GM12878 (cell line): ENCODE measurements around the gene GGCX. TPM values are rescaled to one million over a fixed set of nuclear protein-coding genes. Genes with fewer than 3 reads are reported as not detected.

ENCODE experiments used
- ATAC-seq: fragments of 200-7000 bp; cut with Tn5 transposase; 3 replicates; pipeline ENCODE4 v1.9.1; 2020; ENCODE audit warnings: mild to moderate bottlenecking, moderate library complexity
- BruUV-seq: library from RNA; stranded (reverse); fragments of 400-500 nt; replicated peaks from 2 replicates; lab custom pipeline; 2021; lab: Mats Ljungman, UMichigan
- CTCF ChIA-PET: fragments of 300-600 bp; sonication (Branson Sonifier 250); formaldehyde crosslinking; extraction: SDS; loops from one replicate; lab custom pipeline; 2021; ENCODE audit warnings: inconsistent platforms; lab: Yijun Ruan, JAX
- POLR2A ChIA-PET: fragments of 350-600 bp; formaldehyde crosslinking; extraction: SDS; loops from one replicate; lab custom pipeline; 2021; ENCODE audit warnings: inconsistent platforms; lab: Charles Lee
- RAD21 ChIA-PET: fragments of 300-600 bp; sonication (Branson Sonifier 250); formaldehyde crosslinking; loops from one replicate; lab custom pipeline; 2023; ENCODE audit warnings: antibody characterized with exemption; ENCODE audit not compliant: unreplicated experiment; lab: Charles Lee
- SMC1A ChIA-PET: fragments of 300-600 bp; sonication (Branson Sonifier 250); formaldehyde crosslinking; loops from one replicate; lab custom pipeline; 2023; ENCODE audit not compliant: unreplicated experiment, uncharacterized antibody; lab: Charles Lee
- DNase-seq: peaks from one replicate; pipeline ENCODE4 v3.0.0-alpha.2; 2011; ENCODE audit warnings: low read depth, low spot score
- FAIRE-seq: peaks from 3 replicates; lab custom pipeline; 2011; peaks lifted over from hg19 to GRCh38; lab: Jason Lieb, UNC
- H2AFZ ChIP-seq: 2 replicates; pipeline ENCODE4 v1.6.0; 2011; ENCODE audit warnings: low read depth, low read length, control low read depth; ENCODE audit not compliant: control insufficient read depth
- H3K27ac ChIP-seq: 2 replicates; pipeline ENCODE4 v1.5.1; 2011; ENCODE audit warnings: control low read depth; ENCODE audit not compliant: control insufficient read depth, insufficient read depth
- H3K27me3 ChIP-seq, 2 experiments: replicated peaks in 1 of 2; 2 replicates each; pipeline versions ENCODE4 v1.6.0 to v1.6.1; 2011; ENCODE audit warnings: low read length in 1 of 2; ENCODE audit not compliant: control insufficient read depth in 2 of 2, insufficient read depth in 2 of 2
- H3K36me3 ChIP-seq, 2 experiments: 2 replicates each; pipeline ENCODE4 v1.5.1; 2011; ENCODE audit warnings: low read length in 1 of 2; ENCODE audit not compliant: control insufficient read depth in 2 of 2, insufficient read depth in 2 of 2
- H3K4me1 ChIP-seq: 2 replicates; pipeline ENCODE4 v1.6.1; 2011; ENCODE audit warnings: mild to moderate bottlenecking, low read length, moderate library complexity, mixed read lengths; ENCODE audit not compliant: control insufficient read depth, insufficient read depth
- H3K4me2 ChIP-seq: 2 replicates; pipeline ENCODE4 v1.6.0; 2011; ENCODE audit warnings: control low read depth; ENCODE audit not compliant: control insufficient read depth, insufficient read depth
- H3K4me3 ChIP-seq: fragments of 200-600 bp; sonication (generic); 2 replicates; pipeline ENCODE4 v1.5.1; 2016
- H3K79me2 ChIP-seq: 2 replicates; pipeline ENCODE4 v1.6.0; 2011; ENCODE audit warnings: low read length; ENCODE audit not compliant: control insufficient read depth, insufficient read depth
- H3K9ac ChIP-seq: 2 replicates; pipeline ENCODE4 v1.8.0; 2011; ENCODE audit warnings: low read length, control low read depth, mixed read lengths; ENCODE audit not compliant: control insufficient read depth, insufficient read depth
- H3K9me3 ChIP-seq: replicated peaks from 3 replicates; pipeline ENCODE4 v1.5.1; 2011; ENCODE audit warnings: mild to moderate bottlenecking, low read length; ENCODE audit not compliant: control insufficient read depth, insufficient read depth
- H4K20me1 ChIP-seq: 2 replicates; pipeline ENCODE4 v1.6.0; 2011; ENCODE audit not compliant: control insufficient read depth, insufficient read depth
- MEF2A ChIP-seq: IDR thresholded peaks from 2 replicates; pipeline ENCODE4 v1.6.1; 2011; ENCODE audit warnings: low read depth, mild to moderate bottlenecking, low read length, moderate library complexity; ENCODE audit not compliant: insufficient read depth
- NKRF ChIP-seq: fragments of 450-650 bp; conservative IDR thresholded peaks from 2 replicates; pipeline ENCODE4 v1.6.1; 2017; ENCODE audit warnings: mild to moderate bottlenecking, moderate library complexity
- SMC3 ChIP-seq: IDR thresholded peaks from 2 replicates; pipeline ENCODE4 v1.6.1; 2011; ENCODE audit warnings: low read length, improper control_type of control experiment, borderline replicate concordance
- SPI1 ChIP-seq: IDR thresholded peaks from 2 replicates; pipeline ENCODE4 v1.6.1; 2011; ENCODE audit warnings: low read depth, mild to moderate bottlenecking, low read length, moderate library complexity, borderline replicate concordance; ENCODE audit not compliant: insufficient read depth
- SRF ChIP-seq, 2 experiments: IDR thresholded peaks; 2 replicates each; pipeline ENCODE4 v1.6.1; 2011; ENCODE audit warnings: low read depth in 2 of 2, low read length in 2 of 2, mild to moderate bottlenecking in 1 of 2, moderate library complexity in 1 of 2
- TARDBP ChIP-seq: IDR thresholded peaks from 2 replicates; pipeline ENCODE4 v1.6.1; 2016; ENCODE audit warnings: borderline replicate concordance
- ZNF592 ChIP-seq: fragments of 450-650 bp; IDR thresholded peaks from 2 replicates; pipeline ENCODE4 v1.6.1; 2017; ENCODE audit warnings: mild to moderate bottlenecking, moderate library complexity
- WGBS: methylation state at CpG from one replicate; pipeline ENCODE4 v1.1.6; 2016; ENCODE audit warnings: low lambda C conversion rate; ENCODE audit not compliant: insufficient replicate concordance, insufficient coverage; ENCODE audit errors: missing lambda C conversion rate; 5-methylcytosine and 5-hydroxymethylcytosine counted together
- in situ Hi-C: fragments of 300-500 bp; cut with MboI; formaldehyde crosslinking; loops from 9 replicates; pipeline ENCODE4 v1.14.3; 2018; ENCODE audit warnings: mixed read lengths
- intact Hi-C: fragments of 100-400 bp; cut with micrococcal nuclease; formaldehyde crosslinking; loops from one replicate; pipeline ENCODE4 v1.14.2; 2022; ENCODE audit not compliant: unreplicated experiment
- polyA plus RNA-seq, 11 experiments: library from polyadenylated mRNA; depleted of rRNA in 4 of 11; unstranded in 6 of 11; stranded (reverse) in 5 of 11; fragments of >200 nt; fragmentation: Nextera tagmentation in 4 of 11; fragmentation: Illumina TruSeq in 1 of 11; extraction: Ambion mirVana in 4 of 11; extraction: Trizol in 1 of 11; gene quantifications; 1 replicate in 1 of 11; 2 replicates in 10 of 11; pipeline versions ENCODE4 v1.2.1 to v1.2.3, GENCODE V29; 2011 to 2016; ENCODE audit warnings: inconsistent platforms in 2 of 11, missing spikeins in 2 of 11, low read depth in 1 of 11
- total RNA-seq, 4 experiments: library from RNA; depleted of rRNA in 3 of 4; stranded (reverse); fragments of >200 nt in 3 of 4; fragmentation: Illumina TruSeq in 1 of 4; extraction: Trizol in 1 of 4; gene quantifications; 2 replicates each; pipeline versions ENCODE4 v1.2.1 to v1.2.3, GENCODE V29; 2013 to 2021

GGCX gene
- total and polyA plus RNA-seq, 10 of the 15 experiments (the other 5 are each of a cell fraction or from before 2014, with no cell fraction given), result 18.1 to 52.7 (median 25.0) TPM

DNA sequence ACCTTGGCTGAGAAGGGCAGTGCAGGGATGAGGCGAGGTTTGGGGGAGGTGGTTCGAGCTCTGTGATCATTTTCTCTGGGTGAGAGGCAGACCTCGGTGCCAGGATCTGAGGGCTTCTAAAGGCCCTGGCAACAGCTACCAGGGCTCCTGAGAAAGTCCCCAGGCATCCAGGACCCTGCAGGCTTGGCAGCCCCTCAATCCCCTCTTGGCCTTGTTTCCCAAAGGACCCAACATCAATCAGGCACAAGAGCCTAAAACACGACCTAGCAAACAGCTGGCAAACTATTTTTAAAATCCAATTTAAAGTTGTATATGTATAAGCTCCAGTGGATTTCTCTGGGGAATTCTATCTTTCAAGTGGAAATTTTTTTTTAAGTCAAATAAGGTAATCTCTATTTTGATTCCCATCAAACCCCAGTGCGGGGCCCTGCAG is 37.4 kb downstream of the GGCX start:
- Histone ChIP-seq H3K36me3 (no peaks in the 10 kb centered on the region), H3K27me3 (no peaks in the 10 kb centered on the region), H2AFZ (no peak overlapping the region), H3K4me3 (no peak overlapping the region), H3K4me2 (no peak overlapping the region), H3K4me1 (no peaks in the 10 kb centered on the region; the same call in 1 of the 2 replicates), H4K20me1 (no peaks in the 10 kb centered on the region), H3K79me2 (no peaks in the 10 kb centered on the region), H3K9ac (no peak overlapping the region), H3K27ac (no peak overlapping the region), H3K9me3 (no peaks in the 10 kb centered on the region)
- RAD21 ChIA-PET, result interaction anchor here (1.0 kb wide), 1 partner anchor 28 kb away, joined by 3 read pairs; no protein-coding TSS in a partner anchor
- CTCF ChIA-PET, result interaction anchor here (0.9 to 1.0 kb wide), 3 partner anchors 27 to 113 kb away, joined by 3 to 4 read pairs (median 3); no protein-coding TSS in a partner anchor
- ATAC-seq (no peak), FAIRE-seq (no peak), DNase-seq (no peak)
- TF ChIP-seq ZNF592, result no peak
- no peak for TF ChIP-seq MEF2A
- no peak for TF ChIP-seq SRF (IDR thresholded peaks at IDR 0.05; ENCODE audit: low read depth in 2 of 2, low read length in 2 of 2)
- TF ChIP-seq NKRF, result no peak
- no peak for TF ChIP-seq SPI1
- no peak for TF ChIP-seq SMC3
- no peak for TF ChIP-seq TARDBP
- SMC1A ChIA-PET, result interaction anchor here (0.6 to 1.0 kb wide), 3 partner anchors 12 to 19 kb away, joined by 3 to 5 read pairs (median 3); no protein-coding TSS in a partner anchor
- 22% methylated on average over 5 of the region's 5 CpGs for WGBS
- in situ Hi-C loops, result no loop called here
- POLR2A ChIA-PET, result interaction anchor here (0.6 to 1.3 kb wide), 2 partner anchors 11 to 1000 kb away, joined by 3 read pairs; no protein-coding TSS in a partner anchor
- intact Hi-C loops, result no loop called here
- no TSS peak for BruUV-seq
